GM19351 (cell line): ENCODE results near the gene THAP9.
"Not testable (repeated sequence)": the region's sequence is repeated elsewhere in the genome, so short reads cannot be mapped to it uniquely, and the experiment has no call there.

ENCODE experiments used
- ATAC-seq: cut with Tn5 transposase; IDR thresholded peaks from one replicate; pipeline ENCODE4 v1.9.1; 2021; ENCODE audit warnings: mild to moderate bottlenecking, moderate library complexity; ENCODE audit not compliant: unreplicated experiment

Gene THAP9

GRCh38 chr4:82900411-82901182 lies at the start of gene THAP9:
Gene THAP9, plus strand, starts transcription at chr4:82900735. Its CDS starts 68 bp downstream, at chr4:82900803.
- ATAC-seq, result peak; percentile 84

- ATAC-seq, result no peak
Observed at GRCh38 chr4:82851318-82851717, 49.2 kb upstream of the THAP9 start.

GRCh38 chr4:82851885-82852750 lies 48.4 kb upstream of the THAP9 start:
- ATAC-seq, result no peak

- ATAC-seq, result no peak
Observed at GRCh38 chr4:82852751-82853285, 47.7 kb upstream of the THAP9 start.

- ATAC-seq, result not testable (repeated sequence)
Observed at GRCh38 chr4:82860487-82860886, 40.0 kb upstream of the THAP9 start.

GRCh38 chr4:82861529-82861928 lies 39.0 kb upstream of the THAP9 start:
- ATAC-seq, result no peak

GRCh38 chr4:82864336-82864979 lies 36.1 kb upstream of the THAP9 start:
- no peak for ATAC-seq

- no peak for ATAC-seq
Observed at GRCh38 chr4:82865592-82865991, 34.9 kb upstream of the THAP9 start.

GRCh38 chr4:82866033-82866432 lies 34.5 kb upstream of the THAP9 start:
- ATAC-seq, result not testable (repeated sequence)

GRCh38 chr4:82866706-82867385 lies 33.7 kb upstream of the THAP9 start:
- no peak for ATAC-seq

GRCh38 chr4:82868572-82868971 lies 32.0 kb upstream of the THAP9 start:
- ATAC-seq, result no peak

GRCh38 chr4:82885410-82885809 lies 15.1 kb upstream of the THAP9 start:
- ATAC-seq, result no peak

- no peak for ATAC-seq
Observed at GRCh38 chr4:82886147-82886942, 14.2 kb upstream of the THAP9 start.

GRCh38 chr4:82889287-82889686 lies 11.2 kb upstream of the THAP9 start:
- no peak for ATAC-seq

GRCh38 chr4:82890528-82890900 lies 10.0 kb upstream of the THAP9 start:
- ATAC-seq, result no peak

GRCh38 chr4:82890901-82891706 lies 9.4 kb upstream of the THAP9 start, which contains the start of gene SEC31A:
Gene SEC31A, minus strand, starts transcription at chr4:82891153. Its CDS starts 9,217 bp downstream, at chr4:82881936.
- ATAC-seq, result peak; percentile 86

GRCh38 chr4:82891707-82892466 lies 8.6 kb upstream of the THAP9 start:
- no peak for ATAC-seq

GRCh38 chr4:82892467-82892802 lies 8.1 kb upstream of the THAP9 start:
- ATAC-seq, result no peak
